ENCODE measurements around the gene MTCH2.

Gene MTCH2

DNA sequence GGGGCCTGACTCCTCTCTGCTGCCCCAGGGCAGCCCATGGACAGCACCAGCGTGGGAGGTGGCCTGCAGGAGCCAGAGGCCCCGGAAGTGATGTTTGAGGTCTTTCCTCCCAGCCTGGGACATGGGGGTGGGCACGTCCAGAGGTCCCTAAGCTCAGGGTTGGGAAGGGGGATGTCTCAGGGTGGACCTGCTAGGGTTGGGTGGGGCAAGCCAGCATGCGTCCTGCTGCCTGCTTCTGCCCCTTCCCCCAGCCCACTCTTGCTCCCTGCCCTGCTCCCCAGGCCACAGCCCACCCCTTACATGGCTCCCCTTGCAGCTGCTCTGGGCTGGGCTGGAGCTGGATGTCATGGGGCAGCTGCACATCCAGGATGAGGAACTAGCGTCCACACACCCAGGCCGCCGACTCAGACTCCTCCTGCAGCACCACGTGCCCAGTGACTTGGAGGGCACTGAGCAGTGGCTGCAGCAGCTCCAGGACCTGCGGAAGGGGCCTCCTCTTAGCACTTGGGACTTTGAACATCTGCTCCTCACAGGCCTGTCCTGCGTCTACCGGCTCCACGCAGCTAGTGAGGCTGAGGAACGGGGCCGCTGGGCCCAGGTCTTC is 54.5 kb downstream of the MTCH2 start:
- Histone ChIP-seq H3K4me1 (ENCODE audit: control insufficient read depth in 2 of 2, insufficient read depth in 1 of 2, low read depth in 1 of 2, low read length in 2 of 2) (peaks cover 1 to 14% of the 10 kb centered on the region in 2 donors), H4K8ac (ENCODE audit: low read depth, low read length) (no peak overlapping the region), H2BK12ac (ENCODE audit: low read length) (no peak overlapping the region), H3K4ac (ENCODE audit: low read length) (no peak overlapping the region), H4K91ac (ENCODE audit: low read depth, low read length, poor library complexity) (no peak overlapping the region), H3K9ac (ENCODE audit: low read depth, low read length, poor library complexity) (no peak overlapping the region), H3K4me3 (ENCODE audit: low read length in 2 of 2) (peak overlapping the region in 1 of 2 donors; percentile 26), H3K23ac (ENCODE audit: low read depth, low read length, poor library complexity) (no peak overlapping the region), H3K27me3 (ENCODE audit: control insufficient read depth in 3 of 3, insufficient read depth in 3 of 3, low read depth in 1 of 3, low read length in 3 of 3) (peaks cover 0 to 3% (median 0%) of the 10 kb centered on the region in 3 experiments), H3K36me3 (replicated peaks in 1 of 2; ENCODE audit: control insufficient read depth in 2 of 2, insufficient read depth in 2 of 2, low read length in 2 of 2) (peaks cover 14 to 25% of the 10 kb centered on the region in 2 donors), H2BK120ac (ENCODE audit: low read depth, low read length) (no peak overlapping the region), H2BK5ac (ENCODE audit: low read length) (peak overlapping the region; percentile 42), H3K9me3 (replicated peaks in 1 of 2; ENCODE audit: control insufficient read depth in 2 of 2, insufficient read depth in 1 of 2, low read depth in 1 of 2, low read length in 2 of 2) (no peaks in the 10 kb centered on the region), H3K14ac (ENCODE audit: low read length) (no peak overlapping the region), H3K79me1 (ENCODE audit: low read depth, low read length) (peaks cover 4% of the 10 kb centered on the region), H2BK15ac (ENCODE audit: low read length) (no peak overlapping the region), H2AFZ (ENCODE audit: low read length) (no peak overlapping the region), H2AK5ac (ENCODE audit: low read depth, low read length) (no peak overlapping the region), H3K27ac (replicated peaks; ENCODE audit: low read length) (no peak overlapping the region), H3K18ac (ENCODE audit: low read length) (no peak overlapping the region), H3K4me2 (ENCODE audit: insufficient read depth, low read length, poor library complexity, severe bottlenecking) (no peak overlapping the region)
- WGBS, 2 donors (ENCODE audit: extremely low coverage in 2 of 2, insufficient read length in 2 of 2, insufficient replicate concordance in 1 of 2), result no CpG with 5 or more reads among the region's 14 CpGs
- no peak for DNase-seq (ENCODE audit: low spot score)

DNA sequence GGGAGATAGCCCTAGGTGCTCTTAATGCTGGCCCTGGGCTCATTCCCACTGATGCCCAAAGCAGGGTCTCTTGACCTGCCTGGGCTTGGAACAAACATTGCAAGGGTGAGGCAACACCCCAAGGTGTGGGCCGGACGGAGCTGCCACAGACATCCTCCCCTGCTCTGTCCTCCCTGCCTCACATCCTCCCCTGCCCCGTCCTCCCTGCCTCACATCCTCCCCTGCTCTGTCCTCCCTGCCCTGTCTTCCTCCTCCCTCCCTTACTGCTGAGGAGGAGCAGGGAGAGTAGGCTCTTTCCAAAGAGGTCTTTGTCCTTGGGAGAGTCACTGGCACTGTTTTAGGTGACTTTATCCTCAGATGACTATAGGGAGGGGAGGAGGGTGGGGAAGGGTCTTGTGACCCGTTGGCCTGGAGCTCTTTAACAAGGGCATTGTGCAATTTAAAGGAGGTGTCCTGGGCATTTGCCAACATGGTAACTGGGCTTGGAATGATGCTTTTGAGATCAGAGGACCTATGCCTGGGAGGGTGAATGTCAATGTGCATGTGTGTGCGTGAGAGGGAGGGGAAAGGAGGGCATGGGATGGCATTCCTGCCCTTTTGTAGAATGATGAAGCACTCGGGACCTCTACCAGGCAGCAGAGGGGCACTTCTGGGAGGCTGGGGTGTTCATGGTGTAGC is 55.2 kb downstream of the MTCH2 start:
- H3K4me3 ChIP-seq (ENCODE audit: low read length in 2 of 2), result no peak overlapping the region
- H3K4ac ChIP-seq (ENCODE audit: low read length), result no peak overlapping the region
- H3K27ac ChIP-seq (replicated peaks; ENCODE audit: low read length), result no peak overlapping the region
- H3K9me3 ChIP-seq (replicated peaks in 1 of 2; ENCODE audit: control insufficient read depth in 2 of 2, insufficient read depth in 1 of 2, low read depth in 1 of 2, low read length in 2 of 2), result no peaks in the 10 kb centered on the region
- H3K4me1 ChIP-seq (ENCODE audit: control insufficient read depth in 2 of 2, insufficient read depth in 1 of 2, low read depth in 1 of 2, low read length in 2 of 2), result peaks cover 1 to 9% of the 10 kb centered on the region in 2 donors
- no peak overlapping the region for H3K23ac ChIP-seq (ENCODE audit: low read depth, low read length, poor library complexity)
- H4K91ac ChIP-seq (ENCODE audit: low read depth, low read length, poor library complexity), result no peak overlapping the region
- H2BK15ac ChIP-seq (ENCODE audit: low read length), result no peak overlapping the region
- no peak overlapping the region for H2BK12ac ChIP-seq (ENCODE audit: low read length)
- no peak overlapping the region for H4K8ac ChIP-seq (ENCODE audit: low read depth, low read length)
- no peak for DNase-seq (ENCODE audit: low spot score)
- H3K4me2 ChIP-seq (ENCODE audit: insufficient read depth, low read length, poor library complexity, severe bottlenecking), result no peak overlapping the region
- H3K9ac ChIP-seq (ENCODE audit: low read depth, low read length, poor library complexity), result peak overlapping the region; percentile 74
- H2BK5ac ChIP-seq (ENCODE audit: low read length), result no peak overlapping the region
- H3K18ac ChIP-seq (ENCODE audit: low read length), result no peak overlapping the region
- no peak overlapping the region for H3K14ac ChIP-seq (ENCODE audit: low read length)
- no peak overlapping the region for H2BK120ac ChIP-seq (ENCODE audit: low read depth, low read length)
- H3K27me3 ChIP-seq (ENCODE audit: control insufficient read depth in 3 of 3, insufficient read depth in 3 of 3, low read depth in 1 of 3, low read length in 3 of 3), result no peaks in the 10 kb centered on the region
- peaks cover 4% of the 10 kb centered on the region for H3K79me1 ChIP-seq (ENCODE audit: low read depth, low read length)
- no peak overlapping the region for H2AFZ ChIP-seq (ENCODE audit: low read length)
- no peak overlapping the region for H2AK5ac ChIP-seq (ENCODE audit: low read depth, low read length)
- WGBS, 2 donors (ENCODE audit: extremely low coverage in 2 of 2, insufficient read length in 2 of 2, insufficient replicate concordance in 1 of 2), result no CpG with 5 or more reads among the region's 6 CpGs
- peaks cover 19 to 32% of the 10 kb centered on the region in 2 donors for H3K36me3 ChIP-seq (replicated peaks in 1 of 2; ENCODE audit: control insufficient read depth in 2 of 2, insufficient read depth in 2 of 2, low read length in 2 of 2)

DNA sequence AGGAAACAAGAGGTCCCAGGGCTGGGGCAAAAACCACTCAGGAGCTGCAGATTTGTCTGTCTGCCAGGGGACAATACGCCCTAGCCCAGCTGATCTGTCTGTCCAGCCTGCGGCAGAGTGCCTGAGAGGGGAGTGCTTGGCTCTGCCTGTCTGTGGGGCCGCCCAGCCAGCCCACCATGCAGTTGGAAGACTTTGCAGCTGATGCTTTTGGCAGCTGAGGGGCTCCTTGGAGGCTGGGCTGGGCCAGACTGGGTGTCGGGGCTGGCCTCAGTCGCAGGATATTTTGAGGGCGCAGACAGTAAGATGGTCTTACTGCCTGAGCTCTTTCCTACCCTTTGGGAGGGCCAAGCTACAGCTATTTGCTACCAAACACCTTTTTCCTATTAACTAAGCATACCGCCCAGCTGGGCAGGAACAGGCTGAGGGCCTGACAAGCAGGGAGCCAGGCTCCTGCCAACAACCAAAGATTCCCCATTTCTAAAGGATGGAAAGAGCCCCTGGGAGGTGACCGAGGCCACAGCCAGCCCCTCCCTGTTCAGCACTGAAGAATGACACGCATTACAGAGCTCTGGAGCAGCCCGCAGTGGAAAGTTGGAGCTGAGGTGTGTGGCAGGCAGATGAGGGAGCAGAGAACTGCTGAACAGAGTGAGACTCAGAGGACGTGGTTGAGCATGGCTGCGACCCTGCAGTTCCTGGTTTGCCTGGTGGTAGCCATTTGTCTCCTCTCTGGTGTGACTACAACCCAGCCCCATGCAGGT is 56.1 kb downstream of the MTCH2 start, which contains the start of gene FAM180B:
Gene FAM180B (plus strand): TSS at position 581 of the 758 bp plus-strand sequence. CDS start 91 bp downstream, at position 672.
- no peaks in the 10 kb centered on the region for H3K9me3 ChIP-seq (replicated peaks in 1 of 2; ENCODE audit: control insufficient read depth in 2 of 2, insufficient read depth in 1 of 2, low read depth in 1 of 2, low read length in 2 of 2)
- H3K14ac ChIP-seq (ENCODE audit: low read length), result no peak within 1 kb of the TSS
- no peak within 1 kb of the TSS for H2AFZ ChIP-seq (ENCODE audit: low read length)
- peaks cover 27 to 41% of the 10 kb centered on the region in 2 donors for H3K36me3 ChIP-seq (replicated peaks in 1 of 2; ENCODE audit: control insufficient read depth in 2 of 2, insufficient read depth in 2 of 2, low read length in 2 of 2)
- no peak within 1 kb of the TSS for H2AK5ac ChIP-seq (ENCODE audit: low read depth, low read length)
- no CpG with 5 or more reads among the region's 12 CpGs for WGBS, 2 donors (ENCODE audit: extremely low coverage in 2 of 2, insufficient read length in 2 of 2, insufficient replicate concordance in 1 of 2)
- no peak within 1 kb of the TSS for H2BK120ac ChIP-seq (ENCODE audit: low read depth, low read length)
- peaks cover 4% of the 10 kb centered on the region for H3K79me1 ChIP-seq (ENCODE audit: low read depth, low read length)
- H4K8ac ChIP-seq (ENCODE audit: low read depth, low read length), result no peak within 1 kb of the TSS
- no peak within 1 kb of the TSS for H3K4me3 ChIP-seq (ENCODE audit: low read length in 2 of 2)
- H3K9ac ChIP-seq (ENCODE audit: low read depth, low read length, poor library complexity), result peak within 1 kb of the TSS; percentile 74
- H3K4ac ChIP-seq (ENCODE audit: low read length), result no peak within 1 kb of the TSS
- no peak for DNase-seq (ENCODE audit: low spot score)
- H3K4me1 ChIP-seq (ENCODE audit: control insufficient read depth in 2 of 2, insufficient read depth in 1 of 2, low read depth in 1 of 2, low read length in 2 of 2), result peaks cover 1 to 2% of the 10 kb centered on the region in 2 donors
- no peak within 1 kb of the TSS for H3K27ac ChIP-seq (replicated peaks; ENCODE audit: low read length)
- no peak within 1 kb of the TSS for H3K18ac ChIP-seq (ENCODE audit: low read length)
- no peak within 1 kb of the TSS for H2BK15ac ChIP-seq (ENCODE audit: low read length)
- no peak within 1 kb of the TSS for H4K91ac ChIP-seq (ENCODE audit: low read depth, low read length, poor library complexity)
- H2BK5ac ChIP-seq (ENCODE audit: low read length), result peak within 1 kb of the TSS; percentile 82
- no peak within 1 kb of the TSS for H2BK12ac ChIP-seq (ENCODE audit: low read length)
- H3K27me3 ChIP-seq (ENCODE audit: control insufficient read depth in 3 of 3, insufficient read depth in 3 of 3, low read depth in 1 of 3, low read length in 3 of 3), result no peaks in the 10 kb centered on the region
- no peak within 1 kb of the TSS for H3K4me2 ChIP-seq (ENCODE audit: insufficient read depth, low read length, poor library complexity, severe bottlenecking)
- no peak within 1 kb of the TSS for H3K23ac ChIP-seq (ENCODE audit: low read depth, low read length, poor library complexity)

DNA sequence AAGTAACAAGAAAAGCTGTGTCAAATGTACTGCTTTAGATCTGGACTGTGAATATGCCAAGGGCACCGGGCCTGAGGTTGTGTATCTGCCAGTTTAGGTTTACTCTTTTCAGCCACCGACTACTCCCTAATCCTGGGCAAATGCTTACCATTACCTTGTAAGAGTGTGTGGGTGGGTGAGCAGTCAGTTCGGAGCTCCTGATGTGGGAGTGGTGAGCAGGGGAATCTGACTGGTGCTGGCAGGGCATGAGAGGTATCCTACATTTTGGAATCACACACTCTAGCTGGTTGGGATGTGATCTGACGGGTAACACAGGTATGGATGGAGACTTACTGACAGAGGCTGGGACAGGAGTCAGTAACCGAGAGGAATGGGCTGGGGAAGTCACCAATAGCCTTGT is 58.5 kb downstream of the MTCH2 start:
- no peak overlapping the region for H3K18ac ChIP-seq (ENCODE audit: low read length)
- no CpG with 5 or more reads among the region's 5 CpGs for WGBS, 2 donors (ENCODE audit: extremely low coverage in 2 of 2, insufficient read length in 2 of 2, insufficient replicate concordance in 1 of 2)
- no peak overlapping the region for H3K9ac ChIP-seq (ENCODE audit: low read depth, low read length, poor library complexity)

More for the DNA sequence above, 58.5 kb downstream of the MTCH2 start:
- Histone ChIP-seq H2BK15ac (ENCODE audit: low read length) (no peak overlapping the region), H3K4ac (ENCODE audit: low read length) (no peak overlapping the region), H2BK12ac (ENCODE audit: low read length) (no peak overlapping the region), H3K23ac (ENCODE audit: low read depth, low read length, poor library complexity) (no peak overlapping the region), H2BK5ac (ENCODE audit: low read length) (no peak overlapping the region), H3K14ac (ENCODE audit: low read length) (no peak overlapping the region), H4K91ac (ENCODE audit: low read depth, low read length, poor library complexity) (no peak overlapping the region), H3K36me3 (replicated peaks in 1 of 2; ENCODE audit: control insufficient read depth in 2 of 2, insufficient read depth in 2 of 2, low read length in 2 of 2) (peaks cover 33 to 53% of the 10 kb centered on the region in 2 donors), H2BK120ac (ENCODE audit: low read depth, low read length) (no peak overlapping the region), H3K27ac (replicated peaks; ENCODE audit: low read length) (no peak overlapping the region), H2AFZ (ENCODE audit: low read length) (no peak overlapping the region), H3K79me1 (ENCODE audit: low read depth, low read length) (peaks cover 11% of the 10 kb centered on the region), H2AK5ac (ENCODE audit: low read depth, low read length) (no peak overlapping the region), H3K4me3 (ENCODE audit: low read length in 2 of 2) (no peak overlapping the region), H3K4me2 (ENCODE audit: insufficient read depth, low read length, poor library complexity, severe bottlenecking) (no peak overlapping the region), H4K8ac (ENCODE audit: low read depth, low read length) (no peak overlapping the region), H3K4me1 (ENCODE audit: control insufficient read depth in 2 of 2, insufficient read depth in 1 of 2, low read depth in 1 of 2, low read length in 2 of 2) (peaks cover 8% of the 10 kb centered on the region in 2 donors), H3K9me3 (replicated peaks in 1 of 2; ENCODE audit: control insufficient read depth in 2 of 2, insufficient read depth in 1 of 2, low read depth in 1 of 2, low read length in 2 of 2) (peaks cover 0 to 1% of the 10 kb centered on the region in 2 donors), H3K27me3 (ENCODE audit: control insufficient read depth in 3 of 3, insufficient read depth in 3 of 3, low read depth in 1 of 3, low read length in 3 of 3) (no peaks in the 10 kb centered on the region)
- no peak for DNase-seq (ENCODE audit: low spot score)
